AG04449 (cell line): ENCODE data around the gene ZNF512.
"Not testable (repeated sequence)": the region's sequence is repeated elsewhere in the genome, so short reads cannot be mapped to it uniquely, and the experiment has no call there.

Experiments used
- CTCF ChIA-PET: fragments of 350-600 bp; formaldehyde crosslinking; extraction: SDS; loops from one replicate; lab custom pipeline; 2021; ENCODE audit warnings: antibody characterized with exemption; lab: Yijun Ruan, JAX
- POLR2A ChIA-PET: fragments of 400-600, 350-600 bp; formaldehyde crosslinking; extraction: SDS; loops from one replicate; lab custom pipeline; 2020; ENCODE audit warnings: antibody characterized with exemption, inconsistent platforms; lab: Yijun Ruan, JAX
- DNase-seq: peaks from one replicate; pipeline ENCODE4 v3.0.0-alpha.2; 2010; ENCODE audit warnings: low read depth, low spot score
- H3K4me3 ChIP-seq: 2 replicates; pipeline ENCODE4 v1.5.1; 2011; ENCODE audit warnings: low read depth, mild to moderate bottlenecking, control low read depth, low read length
- TF ChIP-seq, protein P1 (sequence below): IDR thresholded peaks from one replicate; pipeline ENCODE4 v1.5.1; 2011; ENCODE audit warnings: mild to moderate bottlenecking, moderate library complexity, low read length, control low read depth, inconsistent platforms; ENCODE audit not compliant: insufficient read depth; ENCODE audit errors: missing control alignments

The ZNF512 gene, protein sequence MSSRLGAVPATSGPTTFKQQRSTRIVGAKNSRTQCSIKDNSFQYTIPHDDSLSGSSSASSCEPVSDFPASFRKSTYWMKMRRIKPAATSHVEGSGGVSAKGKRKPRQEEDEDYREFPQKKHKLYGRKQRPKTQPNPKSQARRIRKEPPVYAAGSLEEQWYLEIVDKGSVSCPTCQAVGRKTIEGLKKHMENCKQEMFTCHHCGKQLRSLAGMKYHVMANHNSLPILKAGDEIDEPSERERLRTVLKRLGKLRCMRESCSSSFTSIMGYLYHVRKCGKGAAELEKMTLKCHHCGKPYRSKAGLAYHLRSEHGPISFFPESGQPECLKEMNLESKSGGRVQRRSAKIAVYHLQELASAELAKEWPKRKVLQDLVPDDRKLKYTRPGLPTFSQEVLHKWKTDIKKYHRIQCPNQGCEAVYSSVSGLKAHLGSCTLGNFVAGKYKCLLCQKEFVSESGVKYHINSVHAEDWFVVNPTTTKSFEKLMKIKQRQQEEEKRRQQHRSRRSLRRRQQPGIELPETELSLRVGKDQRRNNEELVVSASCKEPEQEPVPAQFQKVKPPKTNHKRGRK

DNA sequence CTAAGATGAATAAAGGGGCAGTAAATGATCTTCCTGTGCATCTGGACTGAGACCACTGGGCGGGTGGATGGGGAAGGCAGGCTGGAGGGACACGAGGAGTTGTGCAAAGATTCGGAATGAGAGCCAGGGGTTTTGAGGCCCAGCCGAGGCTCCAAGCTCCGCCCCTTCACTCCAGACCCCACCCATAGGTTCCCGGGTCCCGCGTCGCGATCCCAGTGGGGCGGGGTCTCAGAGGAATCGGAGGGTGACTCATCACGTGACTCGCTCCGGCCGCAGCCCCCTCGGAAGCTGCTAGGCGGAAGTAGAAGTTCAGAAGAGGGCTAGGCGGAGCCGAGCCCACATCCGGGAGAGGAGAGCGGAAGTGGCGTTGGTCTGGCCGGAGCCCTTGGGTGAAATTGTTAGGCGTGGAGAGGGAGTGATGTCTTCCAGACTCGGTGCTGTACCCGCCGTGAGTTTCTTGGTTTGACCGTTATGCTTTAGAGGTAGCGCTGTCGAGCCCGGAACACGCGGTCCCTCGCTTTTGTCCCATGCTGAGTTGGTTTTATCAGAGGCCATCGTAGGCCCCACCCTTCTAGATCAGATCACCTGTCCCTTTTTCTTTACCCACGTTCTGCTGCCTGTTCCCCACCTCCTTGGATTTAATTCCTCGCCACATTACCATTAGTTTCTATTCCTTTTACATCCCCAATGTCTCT, at the start of gene ZNF512:
ZNF512 (plus strand) TSS at position 348 of the 695 bp plus-strand sequence; CDS start at position 419, 71 bp downstream.
- TF ChIP-seq, protein P1, sequence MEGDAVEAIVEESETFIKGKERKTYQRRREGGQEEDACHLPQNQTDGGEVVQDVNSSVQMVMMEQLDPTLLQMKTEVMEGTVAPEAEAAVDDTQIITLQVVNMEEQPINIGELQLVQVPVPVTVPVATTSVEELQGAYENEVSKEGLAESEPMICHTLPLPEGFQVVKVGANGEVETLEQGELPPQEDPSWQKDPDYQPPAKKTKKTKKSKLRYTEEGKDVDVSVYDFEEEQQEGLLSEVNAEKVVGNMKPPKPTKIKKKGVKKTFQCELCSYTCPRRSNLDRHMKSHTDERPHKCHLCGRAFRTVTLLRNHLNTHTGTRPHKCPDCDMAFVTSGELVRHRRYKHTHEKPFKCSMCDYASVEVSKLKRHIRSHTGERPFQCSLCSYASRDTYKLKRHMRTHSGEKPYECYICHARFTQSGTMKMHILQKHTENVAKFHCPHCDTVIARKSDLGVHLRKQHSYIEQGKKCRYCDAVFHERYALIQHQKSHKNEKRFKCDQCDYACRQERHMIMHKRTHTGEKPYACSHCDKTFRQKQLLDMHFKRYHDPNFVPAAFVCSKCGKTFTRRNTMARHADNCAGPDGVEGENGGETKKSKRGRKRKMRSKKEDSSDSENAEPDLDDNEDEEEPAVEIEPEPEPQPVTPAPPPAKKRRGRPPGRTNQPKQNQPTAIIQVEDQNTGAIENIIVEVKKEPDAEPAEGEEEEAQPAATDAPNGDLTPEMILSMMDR: no peak
- POLR2A ChIA-PET: interaction anchor here (0.7 kb wide), 3 partner anchors 9 to 226 kb away, joined by 3 read pairs; partner anchors contain the start of gene GTF3C2
- H3K4me3 ChIP-seq: peak within 1 kb of the TSS; percentile 82
- CTCF ChIA-PET: interaction anchor here (0.6 kb wide), 1 partner anchor 14 kb away, joined by 3 read pairs; no protein-coding TSS in a partner anchor
- DNase-seq: peak; percentile 38

GRCh38 chr2:27537287-27537686, 45.6 kb upstream of the ZNF512 start:
- POLR2A ChIA-PET: interaction anchor here (0.7 kb wide), 1 partner anchor 30 kb away, joined by 3 read pairs; no protein-coding TSS in a partner anchor
- H3K4me3 ChIP-seq: no peak overlapping the region
- no peak for DNase-seq
- CTCF ChIA-PET: no interaction called here
- TF ChIP-seq, protein P1: no peak

DNA sequence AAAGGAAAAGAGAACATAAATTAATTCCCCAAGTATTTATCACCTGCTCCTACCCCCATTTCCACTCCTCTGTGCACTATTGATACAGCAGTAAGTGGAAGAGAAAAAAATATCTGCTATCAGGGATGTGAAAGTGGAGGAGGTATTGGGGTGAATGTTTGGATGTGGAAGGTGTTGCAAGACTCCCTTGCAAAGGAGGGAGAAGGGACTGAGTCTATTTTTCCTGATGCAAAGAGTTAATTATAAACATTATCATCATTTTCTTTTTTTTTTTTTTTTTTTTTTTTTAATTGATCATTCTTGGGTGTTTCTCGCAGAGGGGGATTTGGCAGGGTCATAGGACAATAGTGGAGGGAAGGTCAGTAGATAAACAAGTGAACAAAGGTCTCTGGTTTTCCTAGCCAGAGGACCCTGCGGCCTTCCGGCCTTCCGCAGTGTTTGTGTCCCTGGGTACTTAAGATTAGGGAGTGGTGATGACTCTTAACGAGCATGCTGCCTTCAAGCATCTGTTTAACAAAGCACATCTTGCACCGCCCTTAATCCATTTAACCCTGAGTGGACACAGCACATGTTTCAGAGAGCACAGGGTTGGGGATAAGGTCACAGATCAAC, 43.9 kb upstream of the ZNF512 start:
- H3K4me3 ChIP-seq, DNase-seq, POLR2A ChIA-PET, CTCF ChIA-PET: not testable (repeated sequence)

GRCh38 chr2:27539649-27540048, 43.2 kb upstream of the ZNF512 start:
- DNase-seq, H3K4me3 ChIP-seq, CTCF ChIA-PET, POLR2A ChIA-PET: not testable (repeated sequence)

DNA sequence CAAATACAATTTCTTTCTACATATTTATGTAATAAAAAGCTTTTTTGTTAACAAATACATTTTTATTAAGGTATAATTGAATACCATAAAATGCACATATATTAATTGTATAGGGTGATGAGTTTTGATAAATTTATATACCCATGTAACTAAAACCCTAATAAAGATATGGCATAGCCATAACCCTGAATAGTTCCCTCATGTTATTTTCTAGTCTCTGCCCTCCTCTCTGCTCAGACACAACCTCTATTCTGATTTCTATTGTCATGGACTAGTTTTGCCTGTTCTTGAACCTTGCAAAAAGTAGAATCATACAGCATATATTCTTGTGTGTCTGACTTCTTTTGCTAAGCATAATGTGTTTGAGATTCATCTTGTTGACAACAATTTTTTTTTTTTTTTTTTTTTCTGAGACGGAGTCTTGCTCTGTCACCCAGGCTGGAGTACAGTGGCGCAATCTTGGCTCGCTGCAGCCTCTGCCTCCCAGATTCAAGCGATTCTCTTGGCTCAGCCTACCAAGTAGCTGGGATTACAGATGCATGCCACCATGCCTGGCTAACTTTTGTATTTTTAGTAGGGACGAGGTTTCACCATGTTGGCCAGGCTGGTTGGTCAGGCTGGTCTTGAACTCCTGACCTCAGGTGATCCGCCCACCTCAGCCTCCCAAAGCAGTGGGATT, 38.6 kb upstream of the ZNF512 start:
- no peak for DNase-seq
- ChIA-PET CTCF (interaction anchor here (0.6 kb wide), 1 partner anchor 867 kb away, joined by 3 read pairs; no protein-coding TSS in a partner anchor), POLR2A (no interaction called here)
- H3K4me3 ChIP-seq: no peak overlapping the region
- TF ChIP-seq, protein P1: no peak

- no peak overlapping the region for H3K4me3 ChIP-seq
- TF ChIP-seq, protein P1: no peak
- DNase-seq: peak; percentile 23
- CTCF ChIA-PET: interaction anchor here (1.6 kb wide), 1 partner anchor 20 kb away, joined by 6 read pairs; no protein-coding TSS in a partner anchor
- POLR2A ChIA-PET: no interaction called here
Measured at GRCh38 chr2:27545348-27546141, 37.3 kb upstream of the ZNF512 start.
